OCI-LY7 (cell line): Measurements from ENCODE around the gene GBF1. TPM values are rescaled to one million over a fixed set of nuclear protein-coding genes. Genes with fewer than 3 reads are reported as not detected.

Experiments used
- BruUV-seq: library from RNA; stranded (reverse); fragments of 400-500 nt; replicated peaks from 2 replicates; lab custom pipeline; 2021; lab: Mats Ljungman, UMichigan
- CTCF ChIA-PET: fragments of 300-600 bp; sonication (Branson Sonifier 250); formaldehyde crosslinking; loops from one replicate; lab custom pipeline; 2022; ENCODE audit warnings: antibody characterized with exemption; ENCODE audit not compliant: unreplicated experiment; lab: Charles Lee
- POLR2A ChIA-PET: fragments of 300-600 bp; sonication (Branson Sonifier 250); formaldehyde crosslinking; loops from one replicate; lab custom pipeline; 2022; ENCODE audit warnings: antibody characterized with exemption; lab: Charles Lee
- DNase-seq: peaks from one replicate; pipeline ENCODE4 v3.0.0-alpha.2; 2015; ENCODE audit warnings: low spot score
- H2AFZ ChIP-seq: fragments of 200-600 bp; sonication (generic), shearing (Covaris generic); 2 replicates; pipeline ENCODE4 v1.6.1; 2014; ENCODE audit warnings: mild to moderate bottlenecking, antibody characterized with exemption, low read length, moderate library complexity
- H3K27ac ChIP-seq: fragments of 200-600 bp; sonication (generic); 2 replicates; pipeline ENCODE4 v1.5.1; 2014; ENCODE audit warnings: mixed run types, low read depth, mild to moderate bottlenecking, moderate library complexity, low read length, inconsistent platforms; ENCODE audit not compliant: poor library complexity, severe bottlenecking
- H3K36me3 ChIP-seq: fragments of 200-600 bp; sonication (generic); 2 replicates; pipeline ENCODE4 v1.6.1; 2014; ENCODE audit warnings: mild to moderate bottlenecking, antibody characterized with exemption, low read length, moderate library complexity, mixed read lengths; ENCODE audit not compliant: insufficient read depth
- H3K4me1 ChIP-seq: fragments of 200-600 bp; sonication (generic); 2 replicates; pipeline ENCODE4 v1.5.1; 2014; ENCODE audit warnings: mild to moderate bottlenecking, low read length; ENCODE audit not compliant: insufficient read depth, poor library complexity, severe bottlenecking
- H3K4me2 ChIP-seq: fragments of 200-600 bp; sonication (generic); 2 replicates; pipeline ENCODE4 v1.6.1; 2014; ENCODE audit warnings: mild to moderate bottlenecking, low read length
- H3K4me3 ChIP-seq: fragments of 200-600 bp; sonication (generic); 2 replicates; pipeline ENCODE4 v1.5.1; 2014; ENCODE audit warnings: mild to moderate bottlenecking, low read depth, low read length; ENCODE audit not compliant: poor library complexity, severe bottlenecking
- H3K79me2 ChIP-seq: fragments of 200-600 bp; sonication (generic); 2 replicates; pipeline ENCODE4 v1.6.1; 2016; ENCODE audit warnings: low read depth, mild to moderate bottlenecking, low read length, moderate library complexity, mixed read lengths; ENCODE audit not compliant: insufficient read depth
- H3K9me2 ChIP-seq: fragments of 200-600 bp; sonication (generic); 2 replicates; pipeline ENCODE4 v1.6.1; 2016; ENCODE audit warnings: mild to moderate bottlenecking, low read length, mixed read lengths; ENCODE audit not compliant: insufficient read depth
- H3K9me3 ChIP-seq: fragments of 200-600 bp; sonication (generic); 2 replicates; pipeline ENCODE4 v1.6.1; 2014; ENCODE audit warnings: mild to moderate bottlenecking, mixed run types, low read length, mixed read lengths
- H4K20me1 ChIP-seq: fragments of 200-600 bp; sonication (generic); 2 replicates; pipeline ENCODE4 v1.6.1; 2014; ENCODE audit warnings: mild to moderate bottlenecking, antibody characterized with exemption, low read length, moderate library complexity, mixed read lengths; ENCODE audit not compliant: insufficient read depth
- CTCF ChIP-seq: fragments of 200-600 bp; sonication (generic); conservative IDR thresholded peaks from 2 replicates; pipeline ENCODE4 v1.5.1; 2014; ENCODE audit warnings: mild to moderate bottlenecking, antibody characterized with exemption, low read length, moderate library complexity, mixed read lengths
- EZH2phosphoT487 ChIP-seq: fragments of 200-600 bp; sonication (generic); IDR thresholded peaks from 2 replicates; pipeline ENCODE4 v1.6.1; 2018; ENCODE audit warnings: low read depth, borderline replicate concordance, mild to moderate bottlenecking, mixed run types, antibody characterized with exemption, low read length, moderate library complexity, mixed read lengths
- intact Hi-C: fragments of 100-400 bp; cut with micrococcal nuclease; formaldehyde crosslinking; loops from one replicate; pipeline ENCODE4 v1.10.0; 2022; ENCODE audit not compliant: unreplicated experiment
- total RNA-seq, 2 experiments: library from RNA; depleted of rRNA in 1 of 2; stranded (reverse); fragments of >200 nt in 1 of 2; shearing (Covaris generic) in 1 of 2; gene quantifications; 2 replicates each; pipeline ENCODE4 v1.2.3, GENCODE V29; 2014 to 2022

GBF1 gene
- total RNA-seq, 2 experiments from 2014 or later, result 17.8 to 33.4 TPM

DNA sequence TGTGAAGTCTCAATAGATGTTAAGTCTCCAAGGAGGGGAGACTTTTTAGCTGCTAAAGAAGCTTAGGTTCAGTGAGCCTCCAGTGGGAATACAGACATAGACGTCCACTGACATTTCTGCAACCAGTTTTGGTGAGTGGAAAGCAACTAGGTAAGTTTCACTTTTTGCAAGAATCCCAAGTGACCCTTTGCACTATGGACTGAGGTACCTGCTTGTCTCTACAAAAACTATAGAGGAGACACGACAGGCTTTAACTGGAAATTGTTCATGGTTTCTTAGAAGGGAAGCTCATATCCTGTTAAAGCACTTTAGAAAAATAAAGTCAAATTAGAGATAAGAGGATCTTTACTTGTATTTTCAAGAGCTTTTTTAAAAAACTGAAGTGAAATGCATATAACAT is 38.6 kb downstream of the GBF1 start:
- Histone ChIP-seq H3K4me2 (no peak overlapping the region), H3K9me2 (no peaks in the 10 kb centered on the region), H3K27ac (no peak overlapping the region), H3K36me3 (peaks cover 9% of the 10 kb centered on the region; the same call in 1 of the 2 replicates), H3K79me2 (no peaks in the 10 kb centered on the region), H2AFZ (no peak overlapping the region), H3K9me3 (no peaks in the 10 kb centered on the region), H4K20me1 (no peaks in the 10 kb centered on the region), H3K4me1 (peaks cover 14% of the 10 kb centered on the region), H3K4me3 (no peak overlapping the region)
- no TSS peak for BruUV-seq
- ChIA-PET POLR2A (interaction anchor here (0.9 to 1.1 kb wide), 2 partner anchors 16 to 39 kb away, joined by 3 read pairs; no protein-coding TSS in a partner anchor), CTCF (no interaction called here)
- no peak for DNase-seq
- no peak for TF ChIP-seq EZH2phosphoT487
- no peak for TF ChIP-seq CTCF
- intact Hi-C loops, result no loop called here

DNA sequence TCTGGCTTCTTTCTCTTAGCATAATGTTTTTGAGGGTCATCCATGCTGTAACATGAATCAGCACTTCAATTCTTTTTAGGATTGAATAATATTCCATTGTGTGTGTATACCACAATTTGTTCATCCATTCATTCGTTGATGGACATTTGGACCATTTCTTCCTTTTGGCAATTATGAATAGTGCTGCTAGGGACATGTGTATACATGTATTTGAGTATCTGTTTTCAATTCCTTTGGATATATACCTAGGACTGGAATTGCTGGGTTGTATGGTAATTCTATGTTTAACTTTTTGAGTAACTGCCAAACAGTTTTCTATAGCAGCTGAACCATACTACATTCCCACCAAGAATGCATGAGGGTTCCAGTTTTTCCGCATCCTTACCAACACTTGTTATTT is 39.2 kb downstream of the GBF1 start:
- Histone ChIP-seq H2AFZ (no peak overlapping the region), H3K4me1 (peaks cover 14% of the 10 kb centered on the region), H4K20me1 (no peaks in the 10 kb centered on the region), H3K27ac (no peak overlapping the region), H3K4me3 (no peak overlapping the region), H3K9me2 (no peaks in the 10 kb centered on the region), H3K79me2 (no peaks in the 10 kb centered on the region), H3K36me3 (peaks cover 9% of the 10 kb centered on the region; the same call in 1 of the 2 replicates), H3K4me2 (no peak overlapping the region), H3K9me3 (no peaks in the 10 kb centered on the region)
- no TSS peak for BruUV-seq
- DNase-seq, result no peak
- POLR2A ChIA-PET, result interaction anchor here (0.9 to 1.1 kb wide), 3 partner anchors 16 to 148 kb away, joined by 3 to 4 read pairs (median 3); partner anchors contain the start of gene CUEDC2
- CTCF ChIA-PET, result no interaction called here
- intact Hi-C loops, result no loop called here
- TF ChIP-seq EZH2phosphoT487 (no peak), CTCF (no peak)

DNA sequence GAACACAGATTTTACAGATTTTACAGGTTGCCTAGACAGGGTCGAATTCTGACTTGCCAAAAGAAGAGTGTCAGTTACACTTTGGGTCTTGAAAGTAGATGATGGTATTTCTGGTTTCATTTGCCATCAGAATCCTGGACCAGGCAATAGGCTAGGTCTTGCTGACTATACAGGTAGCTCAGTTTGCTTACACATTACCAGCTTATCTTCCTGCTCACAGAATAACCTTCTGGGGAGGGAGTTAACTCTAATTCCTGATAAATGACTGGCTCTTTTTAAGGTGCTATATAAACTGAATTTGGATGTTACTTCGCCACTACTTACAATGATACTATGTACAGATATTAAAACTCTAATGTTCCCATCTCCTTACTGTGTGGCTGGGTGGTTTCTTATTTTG is 39.8 kb downstream of the GBF1 start:
- Histone ChIP-seq H4K20me1 (no peaks in the 10 kb centered on the region), H2AFZ (no peak overlapping the region), H3K4me2 (no peak overlapping the region), H3K27ac (no peak overlapping the region), H3K36me3 (peaks cover 9% of the 10 kb centered on the region; the same call in 1 of the 2 replicates), H3K4me3 (no peak overlapping the region), H3K4me1 (peaks cover 12% of the 10 kb centered on the region), H3K9me3 (no peaks in the 10 kb centered on the region), H3K9me2 (no peaks in the 10 kb centered on the region), H3K79me2 (no peaks in the 10 kb centered on the region)
- no peak for DNase-seq
- TF ChIP-seq CTCF (no peak), EZH2phosphoT487 (no peak)
- CTCF ChIA-PET, result no interaction called here
- intact Hi-C loops, result no loop called here
- POLR2A ChIA-PET, result interaction anchor here (0.6 to 1.0 kb wide), 3 partner anchors 55 to 724 kb away, joined by 3 to 4 read pairs (median 4); partner anchors contain the start of gene CUEDC2
- BruUV-seq, result no TSS peak
